Head of caudate nucleus (tissue), 42 donors: ENCODE data around the gene C1QC.
"Not testable (repeated sequence)": the region's sequence is repeated elsewhere in the genome, so short reads cannot be mapped to it uniquely, and the experiment has no call there.

Source experiments
- DNase-seq, 42 donors: peaks; one replicate each; pipeline versions ENCODE4 v3.0.0 to v3.0.0-alpha.2; 2020 to 2021; ENCODE audit warnings: mixed read lengths in 7 of 42
- intact Hi-C: fragments of 100-400 bp; cut with DNase I; formaldehyde crosslinking; loops from one replicate; pipeline ENCODE4 v1.15.0; 2022

Gene C1QC

GRCh38 chr1:22641906-22642636 lies 1.4 kb upstream of the C1QC start:
- intact Hi-C loops = loop anchor here (2.0 kb wide), 1 partner anchor 221 kb away; no protein-coding TSS in a partner anchor

GRCh38 chr1:22643928-22644327 lies 495 bp downstream of the C1QC start:
- DNase-seq = no peak
- intact Hi-C loops = loop anchor here (2.0 kb wide), 1 partner anchor 223 kb away; no protein-coding TSS in a partner anchor

More at GRCh38 chr1:22641906-22642636, 1.4 kb upstream of the C1QC start:
- peak; percentile 66 to 94 (median 88) for DNase-seq

GRCh38 chr1:22645931-22646330 lies 2.5 kb downstream of the C1QC start:
- DNase-seq = peak in 1 of 42 donors; percentile 31
- intact Hi-C loops = no loop called here

GRCh38 chr1:22646384-22646783 lies 3.0 kb downstream of the C1QC start:
- DNase-seq = no peak
- intact Hi-C loops = no loop called here

GRCh38 chr1:22650089-22650693 lies 6.8 kb downstream of the C1QC start:
- DNase-seq = no peak
- intact Hi-C loops = no loop called here

GRCh38 chr1:22651941-22652856 lies 8.8 kb downstream of the C1QC start:
- intact Hi-C loops = no loop called here

GRCh38 chr1:22652881-22653316 lies 9.5 kb downstream of the C1QC start, which contains the start of gene C1QB:
C1QB (plus strand) TSS chr1:22653236; CDS start chr1:22659463, 6,227 bp downstream.
- intact Hi-C loops = no loop called here
- DNase-seq = peak in 36 of 42 donors; percentile 23 to 70 (median 52)

More at GRCh38 chr1:22651941-22652856, 8.8 kb downstream of the C1QC start:
- DNase-seq = peak in 1 of 42 donors; percentile 13

- no peak for DNase-seq
- intact Hi-C loops = no loop called here
These were observed 11.3 kb downstream of the C1QC start for GRCh38 chr1:22654692-22655091.

GRCh38 chr1:22658385-22659163 lies 15.1 kb downstream of the C1QC start:
- intact Hi-C loops = no loop called here
- DNase-seq = no peak

- intact Hi-C loops = no loop called here
- DNase-seq = no peak
These were observed 17.3 kb downstream of the C1QC start for GRCh38 chr1:22660716-22661241.

- DNase-seq = no peak
- intact Hi-C loops = no loop called here
These were observed 18.4 kb downstream of the C1QC start for GRCh38 chr1:22661880-22662279.

GRCh38 chr1:22662318-22662717 lies 18.9 kb downstream of the C1QC start:
- intact Hi-C loops = no loop called here
- DNase-seq = peak in 33 of 42 donors; percentile 20 to 71 (median 47)

GRCh38 chr1:22662986-22663408 lies 19.6 kb downstream of the C1QC start:
- intact Hi-C loops = no loop called here
- no peak for DNase-seq

GRCh38 chr1:22665752-22666151 lies 22.3 kb downstream of the C1QC start:
- peak in 9 of 42 donors; percentile 23 to 51 (median 30) for DNase-seq
- intact Hi-C loops = no loop called here

GRCh38 chr1:22666412-22666811 lies 23.0 kb downstream of the C1QC start:
- DNase-seq = no peak
- intact Hi-C loops = no loop called here

- intact Hi-C loops, DNase-seq: not testable (repeated sequence)
These were observed 25.4 kb downstream of the C1QC start for GRCh38 chr1:22668840-22669239.

GRCh38 chr1:22670352-22670975 lies 27.0 kb downstream of the C1QC start:
- intact Hi-C loops = no loop called here
- no peak for DNase-seq

GRCh38 chr1:22671999-22672398 lies 28.6 kb downstream of the C1QC start:
- intact Hi-C loops = no loop called here
- no peak for DNase-seq
